HFF-Myc (cell line): ENCODE data around the gene SNX19.

Experiments used
- DNase-seq: peaks from one replicate; pipeline ENCODE4 v3.0.0-alpha.2; 2011; ENCODE audit warnings: low read depth; ENCODE audit errors: extremely low read depth
- H3K4me3 ChIP-seq: replicated peaks from 2 replicates; pipeline ENCODE4 v1.5.1; 2011; ENCODE audit warnings: low read depth, mild to moderate bottlenecking, control low read depth, low read length
- CTCF ChIP-seq: IDR thresholded peaks from 2 replicates; pipeline ENCODE4 v1.5.1; 2012; ENCODE audit warnings: mild to moderate bottlenecking, low read depth, low read length, control low read depth; ENCODE audit errors: missing control alignments

SNX19 gene

GRCh38 chr11:130908061-130908460 lies 8.2 kb downstream of the SNX19 start:
- H3K4me3 ChIP-seq, result no peak overlapping the region
- no peak for TF ChIP-seq CTCF
- no peak for DNase-seq

DNA sequence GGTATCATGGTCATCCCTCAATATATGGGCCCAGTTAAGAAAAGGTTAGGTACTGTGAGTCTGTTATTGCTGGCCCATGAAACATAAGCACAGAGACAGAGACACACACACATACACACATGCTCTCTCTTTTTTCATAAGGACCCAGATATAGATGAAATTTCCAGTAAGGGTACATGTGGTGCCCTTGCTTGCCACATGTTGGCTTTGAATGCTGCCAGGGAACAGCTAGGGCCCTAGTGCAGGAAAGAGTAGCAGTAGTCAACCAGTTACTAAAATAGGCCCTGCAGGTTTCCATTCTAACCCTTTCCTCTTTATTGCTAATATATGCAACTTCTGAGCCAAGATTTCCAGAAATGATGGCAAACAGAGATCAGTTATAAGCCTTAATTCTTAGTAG lies 9.1 kb downstream of the SNX19 start:
- DNase-seq, result no peak
- TF ChIP-seq CTCF, result no peak
- no peak overlapping the region for H3K4me3 ChIP-seq

DNA sequence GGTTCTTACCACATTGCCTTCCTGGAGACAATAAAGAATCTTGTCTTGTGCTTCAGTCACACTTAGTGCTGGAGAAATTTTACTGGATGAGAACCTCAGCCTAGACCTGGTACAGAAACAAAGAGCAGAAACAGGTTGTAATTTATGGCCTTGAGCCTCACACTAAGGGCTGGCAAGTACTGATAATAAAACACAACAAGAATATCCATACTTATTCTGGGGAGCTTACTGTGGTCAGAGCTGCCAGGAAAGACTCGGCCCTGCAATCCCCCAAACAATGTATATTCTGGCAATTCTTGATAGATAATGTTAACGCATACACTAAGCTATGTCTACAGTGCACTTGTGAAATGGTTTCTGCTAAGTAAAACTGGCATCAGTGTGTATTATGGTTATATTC lies 9.7 kb downstream of the SNX19 start:
- H3K4me3 ChIP-seq, result no peak overlapping the region
- DNase-seq, result no peak
- TF ChIP-seq CTCF, result no peak

GRCh38 chr11:130905512-130905911 lies 10.8 kb downstream of the SNX19 start:
- no peak for DNase-seq

DNA sequence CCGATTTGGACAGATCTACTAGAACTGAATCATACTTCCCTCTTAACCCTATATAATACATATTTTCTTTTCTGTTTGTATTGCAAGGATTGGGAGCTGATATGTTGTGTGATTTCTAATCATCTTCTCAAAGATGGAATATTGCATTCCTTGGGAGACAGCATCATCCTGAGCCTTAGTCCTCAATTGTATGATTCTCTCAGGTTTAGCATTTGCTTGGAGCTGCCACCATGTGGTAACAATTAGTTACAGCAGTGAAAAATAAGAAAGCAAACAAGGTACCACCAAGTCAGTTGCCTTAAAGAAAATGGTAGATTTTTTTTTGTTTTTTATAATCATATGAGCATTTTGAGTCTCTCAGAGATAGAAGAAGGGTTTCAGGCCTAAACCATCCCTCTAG lies 11.9 kb downstream of the SNX19 start:
- no peak overlapping the region for H3K4me3 ChIP-seq
- DNase-seq, result no peak
- peak; percentile 20 for TF ChIP-seq CTCF

More at GRCh38 chr11:130905512-130905911, 10.8 kb downstream of the SNX19 start:
- H3K4me3 ChIP-seq, result no peak overlapping the region
- TF ChIP-seq CTCF, result no peak

- H3K4me3 ChIP-seq, result no peak overlapping the region
- no peak for TF ChIP-seq CTCF
- DNase-seq, result no peak
Measured at GRCh38 chr11:130902380-130902779, 13.9 kb downstream of the SNX19 start.

GRCh38 chr11:130899106-130899505 lies 17.2 kb downstream of the SNX19 start:
- no peak for DNase-seq
- TF ChIP-seq CTCF, result no peak
- no peak overlapping the region for H3K4me3 ChIP-seq
